T-helper 1 cell (primary cell): ENCODE data around the gene ULK4.
A peak's percentile ranks its signal among the peaks of the same experiment; 100 is the strongest.

ENCODE experiments used
- DNase-seq, 5 donors: peaks; one replicate each; pipeline ENCODE4 v3.0.0-alpha.2; 2012 to 2020

The ULK4 gene

GRCh38 chr3:41565948-41566514 lies 395.9 kb downstream of the ULK4 start:
- no peak for DNase-seq

- DNase-seq = no peak
These were observed 396.9 kb downstream of the ULK4 start for GRCh38 chr3:41565003-41565402.

DNA sequence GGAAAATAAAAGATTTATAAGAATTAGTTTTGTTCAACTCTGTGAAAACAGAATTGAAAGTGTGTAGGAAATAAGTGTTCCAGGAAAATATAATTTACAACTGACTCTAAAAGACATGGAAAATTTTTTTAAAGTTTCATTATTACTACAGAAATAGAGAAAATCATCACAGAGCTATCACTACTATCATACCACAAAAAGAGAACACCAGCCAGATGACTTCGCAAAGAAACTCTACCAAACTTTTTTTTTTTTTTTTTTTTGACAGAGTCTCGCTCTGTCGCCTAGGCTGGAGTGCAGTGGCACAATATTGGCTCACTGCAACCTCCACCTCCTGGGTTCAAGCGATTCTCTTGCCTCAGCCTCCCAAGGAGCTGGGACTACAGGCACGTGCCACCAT lies 405.7 kb downstream of the ULK4 start:
- peak in 1 of 5 donors; percentile 5 for DNase-seq

- DNase-seq = no peak
These were observed 428.9 kb downstream of the ULK4 start for GRCh38 chr3:41532976-41533375.

DNA sequence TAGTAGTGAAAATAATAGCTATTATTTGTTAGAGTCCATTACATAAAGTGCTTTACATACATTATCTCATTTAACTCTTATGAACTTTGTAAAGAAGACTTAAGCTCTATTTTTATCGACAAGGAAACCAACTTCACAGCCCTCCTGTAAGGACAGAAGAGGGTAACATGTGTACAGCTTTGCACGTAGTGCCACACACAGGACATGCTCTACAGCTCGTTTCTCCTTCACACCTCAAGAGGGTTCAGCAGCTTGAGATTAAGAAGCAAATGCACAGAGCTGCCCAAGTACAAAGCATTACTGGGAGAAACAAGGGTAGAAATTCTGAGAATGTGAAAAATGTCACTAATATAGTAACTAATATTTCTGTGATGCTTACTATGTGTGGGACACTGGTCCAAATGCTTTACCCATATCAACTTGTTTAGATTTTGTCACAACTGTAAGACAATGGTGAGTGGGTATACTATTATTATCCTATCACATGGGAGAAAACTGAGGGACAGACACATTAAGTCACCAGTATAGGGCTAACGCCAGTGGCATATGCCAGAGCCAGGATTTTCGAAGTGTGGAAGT lies 434.8 kb downstream of the ULK4 start:
- no peak for DNase-seq

GRCh38 chr3:41525303-41526064 lies 436.4 kb downstream of the ULK4 start:
- peak in 1 of 5 donors; percentile 1 for DNase-seq

DNA sequence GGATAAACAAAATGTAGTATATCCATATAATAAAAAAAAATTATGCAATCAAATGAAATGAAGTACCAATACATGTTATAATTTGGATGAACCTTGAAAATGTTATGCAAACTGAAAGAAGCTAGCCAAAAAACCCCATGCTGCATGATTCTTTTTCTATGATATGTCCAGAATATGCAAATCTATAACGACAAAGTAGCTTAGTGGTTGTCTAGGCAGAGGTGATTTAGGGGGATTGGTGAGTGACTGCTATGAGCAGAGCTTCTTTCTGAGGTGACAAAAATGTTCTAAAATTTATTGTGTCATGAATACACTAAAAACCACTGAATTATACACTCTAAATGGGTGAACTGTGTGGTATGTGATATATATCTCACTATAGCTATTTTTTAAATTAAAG lies 438.0 kb downstream of the ULK4 start:
- DNase-seq = no peak

- DNase-seq = no peak
These were observed 439.3 kb downstream of the ULK4 start for GRCh38 chr3:41522612-41523011.

DNA sequence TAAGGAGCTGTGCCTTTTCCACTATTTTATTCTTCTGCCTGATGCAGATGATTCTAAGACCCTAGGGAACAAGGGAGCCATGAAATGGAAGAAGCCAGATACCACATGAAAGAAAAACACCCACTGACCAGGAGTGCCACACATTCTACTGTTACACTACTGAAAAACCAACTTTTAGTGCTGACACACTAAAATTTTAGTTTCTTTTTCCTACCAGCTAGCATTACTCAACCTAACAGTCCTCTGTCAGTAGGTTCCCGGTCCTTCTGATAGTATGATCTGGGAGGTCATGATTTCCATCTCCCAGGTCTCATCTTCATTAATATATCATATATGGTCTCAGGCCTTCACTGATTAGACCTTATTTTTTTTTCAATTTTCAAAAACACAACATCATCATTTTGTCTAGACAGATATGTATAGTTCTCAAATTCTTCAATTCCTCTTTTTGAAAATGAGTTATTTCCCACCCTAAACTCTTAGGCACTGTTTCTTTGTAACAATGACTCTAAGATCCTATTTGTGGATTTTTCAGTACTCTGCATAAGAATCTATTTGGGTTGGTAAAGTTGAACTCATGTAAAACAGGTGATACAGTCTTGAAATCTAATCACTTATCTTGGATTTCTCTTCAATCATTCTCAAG lies 440.8 kb downstream of the ULK4 start:
- no peak for DNase-seq

GRCh38 chr3:41519746-41520145 lies 442.2 kb downstream of the ULK4 start:
- no peak for DNase-seq

DNA sequence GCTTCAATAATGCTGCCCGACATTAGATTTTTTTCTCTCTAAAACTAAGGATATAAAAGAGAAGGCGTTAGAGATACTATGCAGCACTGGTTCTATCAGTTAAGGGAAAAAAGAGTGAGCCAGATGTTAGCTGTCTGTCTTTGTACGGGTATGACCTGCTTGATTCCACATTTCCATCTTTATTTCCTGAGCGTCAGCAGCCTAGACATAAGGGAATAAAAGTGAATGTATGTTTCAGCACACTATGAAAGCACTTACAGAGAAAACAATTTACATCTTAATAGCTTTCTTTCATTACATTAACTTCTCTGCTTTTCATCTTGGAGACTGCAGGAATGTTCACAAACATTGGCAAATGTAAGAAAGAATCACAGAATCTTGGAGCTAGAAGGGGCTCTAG lies 443.3 kb downstream of the ULK4 start:
- no peak for DNase-seq

- no peak for DNase-seq
These were observed 453.7 kb downstream of the ULK4 start for GRCh38 chr3:41508063-41508696.

GRCh38 chr3:41507336-41508062 lies 454.4 kb downstream of the ULK4 start:
- no peak for DNase-seq

GRCh38 chr3:41503998-41504623 lies 457.8 kb downstream of the ULK4 start:
- DNase-seq = no peak

DNA sequence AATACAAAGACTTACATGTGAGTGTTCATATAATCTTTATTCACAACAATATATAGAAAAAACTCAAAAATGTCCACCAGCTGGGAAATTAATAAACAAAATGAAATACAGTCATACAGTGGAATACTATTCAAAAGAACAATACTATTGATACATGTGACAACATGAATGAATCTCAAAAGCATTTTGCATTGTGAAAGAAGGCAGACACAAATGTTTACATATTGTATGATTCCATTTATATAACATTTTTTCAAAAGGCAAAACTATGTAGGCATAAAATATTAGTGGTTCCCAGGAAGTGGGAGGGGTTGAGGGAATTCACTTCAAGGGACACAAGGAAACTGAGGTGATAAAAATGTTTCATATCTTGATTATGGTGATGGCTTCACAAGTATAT lies 459.4 kb downstream of the ULK4 start:
- DNase-seq = no peak

GRCh38 chr3:41502023-41502422 lies 459.9 kb downstream of the ULK4 start:
- no peak for DNase-seq

- no peak for DNase-seq
These were observed 463.1 kb downstream of the ULK4 start for GRCh38 chr3:41498847-41499246.

DNA sequence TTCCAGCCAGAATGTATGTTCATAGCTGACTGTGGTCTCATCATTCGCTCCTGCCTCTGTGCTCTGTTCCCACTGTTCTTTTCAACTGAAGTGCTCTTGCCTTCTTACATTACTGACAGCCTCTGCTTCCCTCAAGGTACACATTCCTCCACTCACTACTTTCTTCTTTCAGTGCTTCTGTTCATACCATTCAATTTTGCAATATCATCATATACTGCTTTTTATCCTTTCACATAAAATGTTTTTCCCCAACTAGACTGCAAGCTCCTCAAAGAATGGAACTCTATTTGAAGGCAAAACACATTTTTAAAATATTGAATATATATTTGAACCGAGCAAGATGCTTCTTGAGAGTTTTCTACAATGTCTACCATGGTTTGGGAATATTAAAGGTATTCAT lies 471.5 kb downstream of the ULK4 start:
- no peak for DNase-seq

DNA sequence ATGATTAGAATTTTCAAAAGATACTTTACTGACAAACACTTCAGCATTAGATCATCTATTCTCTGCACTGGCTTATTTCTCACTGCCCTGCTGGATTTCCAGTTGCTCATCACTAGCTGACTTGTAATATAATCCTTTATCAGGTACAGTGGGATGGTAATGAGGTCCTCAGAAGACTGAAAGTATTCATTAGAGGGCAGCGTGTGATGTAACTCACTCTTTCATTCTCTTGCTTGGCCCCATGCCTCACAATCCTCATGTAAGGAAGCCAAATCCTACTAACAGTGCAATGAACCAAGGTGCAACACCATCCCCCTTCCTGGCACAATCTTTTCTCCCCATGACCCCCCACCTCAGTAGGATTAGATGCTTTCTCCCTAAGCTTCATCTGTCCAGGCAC lies 472.7 kb downstream of the ULK4 start:
- DNase-seq = no peak

GRCh38 chr3:41488501-41488900 lies 473.4 kb downstream of the ULK4 start:
- DNase-seq = no peak

DNA sequence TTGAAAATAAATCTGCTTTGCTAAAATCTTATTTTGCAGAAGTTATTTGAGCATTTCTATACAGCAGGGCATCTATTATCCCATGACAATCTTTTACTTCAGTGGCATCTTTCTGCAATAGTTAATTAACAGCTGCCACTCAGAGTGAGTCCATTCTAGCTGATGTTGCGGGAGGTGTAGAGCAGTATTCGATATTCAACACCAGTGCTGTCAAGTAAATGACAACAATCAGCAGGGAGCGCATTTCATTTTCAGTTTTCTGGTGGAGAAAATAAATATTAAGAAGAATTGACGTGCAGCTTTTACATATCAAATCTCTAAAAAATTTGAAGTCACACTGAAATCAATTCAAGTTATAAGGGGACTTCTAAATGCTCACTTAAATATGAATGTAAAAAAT lies 476.4 kb downstream of the ULK4 start:
- no peak for DNase-seq

- no peak for DNase-seq
These were observed 479.8 kb downstream of the ULK4 start for GRCh38 chr3:41482134-41482533.
